Measurements from ENCODE around the gene HAGHL.

The HAGHL gene

GRCh38 chr16:760545-761343 lies 33.8 kb downstream of the HAGHL start, which contains the start of gene MSLN:
TSS of gene MSLN (plus strand) at chr16:760734. CDS start at chr16:762681, 1,947 bp downstream.
- no peak for DNase-seq (ENCODE audit: low spot score)
- H3K27ac ChIP-seq: no peak within 1 kb of the TSS

DNA sequence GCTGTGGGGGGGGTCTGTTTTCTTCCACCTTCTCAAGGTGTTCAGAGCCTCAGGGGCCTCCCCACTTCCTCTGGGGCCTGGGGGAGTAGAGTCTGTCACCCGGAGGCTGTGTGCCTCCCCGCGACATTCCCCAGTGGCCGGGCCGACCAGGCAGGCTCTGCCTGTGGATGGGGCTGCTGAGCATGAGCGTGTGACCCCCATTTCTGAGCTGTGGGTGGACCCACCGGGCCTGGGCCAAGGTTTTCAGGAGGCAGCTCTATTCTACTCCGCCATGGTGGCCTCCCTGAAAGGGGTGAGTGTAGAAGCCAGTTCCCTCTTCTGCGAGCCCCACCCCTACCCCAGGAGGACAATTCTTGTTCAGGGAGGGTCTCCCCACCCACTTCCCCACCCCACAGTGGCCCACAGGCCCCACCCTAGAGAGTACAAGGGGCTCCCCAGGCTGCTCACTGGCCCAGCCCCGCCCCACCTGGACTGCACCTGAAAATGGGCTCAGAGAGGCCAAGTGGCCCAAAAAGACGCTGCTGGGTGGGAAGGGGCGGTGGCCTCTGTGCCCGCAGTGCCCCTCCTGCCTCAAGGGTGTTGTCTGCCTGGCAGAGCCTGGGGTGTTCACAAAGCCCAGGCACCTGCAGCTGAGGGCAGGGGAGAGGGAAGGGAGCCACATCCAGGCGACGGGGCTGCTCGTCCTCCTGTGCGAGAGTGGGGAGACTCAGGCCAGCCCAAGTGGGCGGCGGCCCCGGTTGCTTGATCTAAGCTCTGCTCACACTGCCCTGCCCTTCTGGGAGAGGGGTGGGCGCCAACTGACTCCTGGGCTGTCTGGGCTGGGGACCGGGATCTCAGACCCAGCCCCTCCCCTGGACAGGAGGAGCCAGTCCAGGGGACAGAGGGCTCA lies 35.0 kb downstream of the HAGHL start:
- DNase-seq (ENCODE audit: low spot score): no peak
- H3K4me3 ChIP-seq: no peak overlapping the region
- no peak for TF ChIP-seq CTCF (IDR thresholded peaks at IDR 0.05)
- no peak overlapping the region for H3K27ac ChIP-seq

More at GRCh38 chr16:760545-761343, 33.8 kb downstream of the HAGHL start, which contains the start of gene MSLN:
- TF ChIP-seq CTCF (IDR thresholded peaks at IDR 0.05): no peak
- H3K4me3 ChIP-seq: no peak within 1 kb of the TSS

- no peak overlapping the region for H3K27ac ChIP-seq
- no peak for TF ChIP-seq CTCF (IDR thresholded peaks at IDR 0.05)
- no peak for DNase-seq (ENCODE audit: low spot score)
- no peak overlapping the region for H3K4me3 ChIP-seq
Observed at GRCh38 chr16:762595-763268, 35.8 kb downstream of the HAGHL start.

DNA sequence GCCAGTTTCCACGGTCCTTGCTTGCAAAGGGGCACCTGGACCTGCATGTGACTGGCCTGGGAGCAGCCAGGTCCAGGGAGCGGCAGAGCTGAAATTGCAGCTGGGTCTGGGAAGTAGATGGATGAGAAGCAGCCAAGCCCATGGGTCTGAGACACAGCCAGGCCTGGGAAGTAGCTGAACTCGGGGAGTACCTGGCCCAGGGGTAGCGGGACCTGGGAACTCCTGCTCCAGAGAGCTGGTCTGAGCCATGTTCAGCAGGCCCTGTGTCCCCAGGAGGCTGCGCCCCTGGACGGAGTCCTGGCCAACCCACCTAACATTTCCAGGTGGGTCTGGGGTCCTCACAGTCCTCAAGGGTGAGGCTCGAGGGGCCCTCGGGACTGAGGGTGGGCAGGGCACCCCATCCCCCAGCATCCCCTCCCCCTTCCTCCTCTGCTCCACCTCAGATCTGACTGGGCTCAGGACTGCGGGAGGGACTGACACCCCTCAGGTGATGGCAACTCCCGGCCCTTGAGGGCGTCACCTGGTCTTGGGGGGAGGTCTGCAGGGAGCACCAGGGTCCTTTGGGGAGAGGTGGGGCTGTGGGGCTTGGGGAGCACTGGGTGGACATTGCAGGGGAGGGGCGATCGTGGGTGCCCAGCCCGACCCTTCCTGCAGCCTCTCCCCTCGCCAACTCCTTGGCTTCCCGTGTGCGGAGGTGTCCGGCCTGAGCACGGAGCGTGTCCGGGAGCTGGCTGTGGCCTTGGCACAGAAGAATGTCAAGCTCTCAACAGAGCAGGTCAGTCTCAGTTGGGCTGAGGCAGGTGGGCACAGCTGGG lies 36.7 kb downstream of the HAGHL start:
- Histone ChIP-seq H3K27ac (no peak overlapping the region), H3K4me3 (no peak overlapping the region)
- no peak for TF ChIP-seq CTCF (IDR thresholded peaks at IDR 0.05)
- DNase-seq (ENCODE audit: low spot score): no peak

- no peak for DNase-seq (ENCODE audit: low spot score)
- no peak for TF ChIP-seq CTCF (IDR thresholded peaks at IDR 0.05)
- Histone ChIP-seq H3K4me3 (no peak overlapping the region), H3K27ac (no peak overlapping the region)
Observed at GRCh38 chr16:764184-764750, 37.4 kb downstream of the HAGHL start.
